Sciatic nerve (tissue), 2 donors: ENCODE measurements around the gene ARMC9. TPM values are rescaled to one million over a fixed set of nuclear protein-coding genes. Genes with fewer than 3 reads are reported as not detected.
A peak's percentile ranks its signal among the peaks of the same experiment; 100 is the strongest.

Experiments used
- ATAC-seq: fragments of 200-7000 bp; cut with Tn5 transposase; one replicate; pipeline ENCODE4 v1.9.1; 2020; ENCODE audit warnings: mild to moderate bottlenecking, moderate library complexity
- DNase-seq: peaks from one replicate; pipeline ENCODE4 v3.0.0-alpha.2; 2020; ENCODE audit warnings: low spot score
- intact Hi-C: fragments of 100-400 bp; cut with DNase I; formaldehyde crosslinking; loops from one replicate; pipeline ENCODE4 v1.14.2; 2022
- total RNA-seq: library from RNA; stranded (reverse); fragmentation: NEBNext Ultra II Directional; extraction: Animal tissue kit (Norgen Biotek cat#: 25700); gene quantifications from one replicate; pipeline ENCODE4 v1.2.1, GENCODE V29; 2021
- donor health status: DM: no; HTN: no; CAD: no.
- donor health status: DM: no; HTN: no; CAD: no.

Gene ARMC9
- total RNA-seq, 1 donor from 2014 or later = 15.4 TPM

DNA sequence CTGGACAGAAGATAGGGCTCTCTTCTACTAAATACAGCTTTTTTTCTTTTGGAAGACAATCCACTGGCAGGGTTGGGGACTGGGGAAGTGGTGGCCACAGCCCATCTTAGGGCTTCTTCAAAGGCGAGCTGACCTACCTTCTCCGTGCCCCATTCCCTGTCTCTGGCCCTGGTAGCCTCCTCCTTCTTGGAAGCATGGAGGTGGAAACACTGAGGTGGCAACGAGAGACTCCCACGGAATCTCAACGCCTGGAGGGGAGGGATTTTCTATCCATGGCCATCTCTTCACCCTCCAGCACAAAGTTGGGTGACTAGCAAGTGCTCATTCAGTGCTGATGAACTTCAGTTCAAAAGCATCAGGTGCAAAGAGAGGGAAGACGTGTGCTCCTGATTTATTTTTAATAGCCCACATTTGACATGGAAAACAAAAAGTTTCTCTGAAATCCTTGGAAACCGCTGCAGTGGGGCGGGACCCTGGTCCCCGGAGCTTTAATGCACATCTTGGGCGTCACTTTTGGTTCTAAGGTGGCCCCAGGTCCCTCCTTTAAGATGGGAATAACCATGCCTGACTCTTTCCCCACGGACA is 633 bp upstream of the ARMC9 start:
- intact Hi-C loops = no loop called here
- DNase-seq = no peak
- ATAC-seq = no peak

DNA sequence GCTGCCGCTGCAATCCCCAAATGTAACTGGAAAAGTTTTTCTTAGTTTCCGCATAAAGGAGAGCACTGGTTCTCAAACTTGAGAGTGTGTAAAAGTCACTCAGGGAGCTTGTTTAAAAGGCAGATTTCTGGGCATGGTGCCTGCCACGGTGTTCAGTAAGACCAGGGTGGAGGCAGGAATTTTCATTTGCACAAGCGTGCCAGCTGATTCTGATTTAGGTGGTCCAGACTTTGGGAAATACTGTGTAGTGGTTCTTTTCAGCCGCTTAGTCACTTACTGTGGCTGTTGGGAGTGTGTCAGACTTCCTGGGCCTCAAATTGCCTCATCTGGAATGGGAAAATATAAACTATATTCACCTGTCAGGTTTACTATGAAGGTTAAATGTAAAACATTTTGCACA is 788 bp downstream of the ARMC9 start:
- intact Hi-C loops = no loop called here
- DNase-seq = no peak
- no peak for ATAC-seq

DNA sequence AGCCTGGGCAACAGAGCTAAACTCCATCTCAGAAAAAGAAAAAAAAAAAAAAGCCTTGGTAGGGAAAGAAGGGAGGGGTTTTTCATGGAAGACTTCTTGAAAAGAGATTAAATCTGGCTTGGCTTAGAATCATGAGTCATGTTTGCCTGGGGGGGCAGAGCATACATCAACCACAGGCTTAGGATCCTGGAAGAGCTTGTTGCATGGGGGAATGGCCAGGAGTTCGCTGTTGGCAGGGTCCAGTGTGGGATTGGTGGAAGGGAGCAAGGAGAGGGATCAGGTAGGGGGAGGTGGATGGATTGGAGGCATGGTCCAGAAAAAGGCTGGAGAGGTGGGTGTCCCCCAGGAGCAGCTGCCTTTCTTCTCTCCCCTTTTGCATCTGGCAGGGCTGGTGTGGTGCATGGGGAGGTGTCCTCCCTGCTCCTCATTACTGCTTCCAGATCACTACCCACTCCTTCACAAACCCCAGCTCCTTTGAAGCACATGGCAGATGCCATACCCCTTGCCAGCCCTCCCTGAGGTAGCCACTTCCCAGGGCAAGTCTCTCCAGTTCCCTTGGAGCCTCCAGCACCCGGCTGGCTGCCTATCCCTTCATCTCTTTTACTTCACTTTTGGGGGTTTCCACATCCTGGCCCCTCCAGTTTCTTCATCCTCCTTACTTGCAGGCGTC is 2.5 kb downstream of the ARMC9 start:
- intact Hi-C loops = no loop called here
- DNase-seq (no peak), ATAC-seq (no peak)

DNA sequence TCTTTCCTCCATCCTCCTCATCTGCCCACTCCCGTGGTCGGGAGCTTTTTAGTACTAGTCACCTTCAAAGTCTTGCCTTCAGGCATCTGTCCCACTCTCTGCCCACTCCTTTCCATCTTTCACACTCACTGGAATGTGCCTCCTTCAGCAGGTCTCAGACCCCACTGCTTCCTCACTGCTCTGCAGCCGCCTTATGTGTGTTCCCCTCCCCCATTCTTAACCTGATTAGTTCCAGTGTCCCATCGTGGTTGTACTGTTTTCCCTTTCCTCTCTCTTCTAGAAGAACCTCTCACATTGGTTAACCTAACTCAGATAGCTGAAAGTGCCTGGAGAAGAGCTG is 3.0 kb downstream of the ARMC9 start:
- ATAC-seq = no peak
- intact Hi-C loops = no loop called here
- no peak for DNase-seq

DNA sequence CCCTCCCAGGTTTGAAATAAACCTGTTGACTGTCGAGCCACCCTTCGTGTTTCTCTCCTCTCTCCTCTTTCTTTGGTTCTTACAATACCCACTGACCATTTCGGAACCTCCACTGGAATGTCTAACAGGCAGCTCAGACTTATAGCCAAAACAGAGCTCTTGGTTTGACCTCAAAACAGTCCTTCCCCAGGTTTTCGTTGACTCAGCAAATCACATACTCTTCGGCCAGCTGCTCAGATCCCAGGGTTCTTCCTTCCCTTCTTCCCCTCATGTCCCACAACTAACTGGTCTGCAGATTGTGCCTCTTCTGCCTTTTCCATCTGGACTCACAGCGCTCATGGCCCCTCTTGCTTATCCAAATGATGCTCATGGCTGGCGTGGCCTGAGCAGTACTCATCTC is 4.7 kb downstream of the ARMC9 start:
- intact Hi-C loops = no loop called here
- DNase-seq (no peak), ATAC-seq (no peak)

DNA sequence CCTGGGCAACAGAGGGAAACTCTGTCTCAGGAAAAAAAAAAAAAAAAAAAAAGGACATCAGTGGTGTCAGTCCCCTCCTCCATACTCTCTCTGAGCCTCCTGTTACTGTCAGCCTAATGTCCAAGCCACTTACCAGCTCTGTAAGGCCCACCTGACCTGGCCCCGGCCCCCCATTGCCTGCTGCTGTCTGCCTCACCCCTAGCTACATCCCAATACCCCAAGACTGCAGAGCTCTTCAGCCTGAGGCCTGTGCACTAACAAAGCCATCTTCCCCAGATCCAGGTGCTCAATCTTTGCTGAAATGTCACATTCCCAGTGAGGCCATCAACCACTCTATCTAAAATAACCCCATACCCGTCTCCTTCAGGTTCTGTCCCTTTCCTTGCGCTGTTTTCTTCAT is 5.7 kb downstream of the ARMC9 start:
- ATAC-seq (no peak), DNase-seq (no peak)

DNA sequence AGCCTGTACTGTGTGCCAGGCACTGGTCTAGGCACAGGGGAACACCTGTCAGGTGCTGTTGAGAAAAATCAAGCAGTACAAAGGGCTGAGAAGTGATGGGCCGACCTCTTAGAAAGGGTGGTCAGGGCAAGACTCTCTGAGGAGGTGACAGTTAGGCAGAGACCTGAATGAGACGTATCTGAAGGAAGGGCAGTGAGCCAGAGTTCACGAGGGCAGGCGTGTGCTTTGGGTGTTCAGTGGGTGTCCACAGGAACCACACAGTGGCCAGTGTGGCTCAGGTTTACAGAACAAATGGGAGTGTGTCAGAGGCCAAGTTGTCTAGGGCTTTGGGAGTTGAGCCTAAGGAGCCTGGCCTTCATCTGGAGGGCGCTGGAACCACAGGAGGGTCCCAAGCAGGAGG is 6.2 kb downstream of the ARMC9 start:
- ATAC-seq = no peak
- DNase-seq = no peak
- intact Hi-C loops = no loop called here

More for the DNA sequence above, 5.7 kb downstream of the ARMC9 start:
- intact Hi-C loops = no loop called here

DNA sequence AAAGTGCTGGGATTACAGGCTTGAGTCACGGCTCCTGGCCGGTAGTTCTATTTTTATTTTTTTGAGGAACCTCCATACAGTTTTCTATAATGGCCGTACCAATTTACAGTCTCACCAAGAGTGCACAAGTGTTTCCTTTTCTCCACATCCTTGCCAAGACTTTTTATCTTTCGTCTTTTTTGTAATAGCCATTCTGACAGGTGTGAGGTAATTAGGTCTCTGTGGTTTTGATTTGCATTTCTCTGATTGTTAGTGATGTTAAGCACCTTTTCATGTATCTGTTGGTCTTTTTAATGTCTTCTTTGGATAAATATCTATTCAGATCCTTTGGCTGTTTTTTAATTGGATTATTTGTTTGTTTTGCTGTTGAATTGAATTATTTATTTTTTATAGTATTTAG is 9.3 kb downstream of the ARMC9 start:
- ATAC-seq (no peak), DNase-seq (no peak)
- intact Hi-C loops = no loop called here

DNA sequence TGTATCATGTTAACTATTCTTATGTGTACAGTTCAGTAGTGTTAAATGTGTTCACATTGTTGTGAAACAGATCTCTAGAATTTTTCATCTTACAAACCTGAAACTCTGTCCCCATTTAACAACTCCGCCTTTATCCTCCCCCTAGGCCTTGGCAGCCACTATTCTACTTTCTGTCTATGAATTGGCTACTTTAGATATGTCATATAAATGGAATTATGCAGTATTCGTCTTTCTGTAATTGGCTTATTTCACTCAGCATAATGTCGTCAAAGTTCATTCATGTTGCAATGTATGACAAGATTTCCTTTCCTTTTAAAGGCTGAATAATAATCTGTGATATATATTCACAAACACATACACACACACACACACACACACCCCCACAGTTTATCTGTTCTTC is 12.4 kb downstream of the ARMC9 start:
- intact Hi-C loops = no loop called here
- no peak for DNase-seq
- no peak for ATAC-seq

DNA sequence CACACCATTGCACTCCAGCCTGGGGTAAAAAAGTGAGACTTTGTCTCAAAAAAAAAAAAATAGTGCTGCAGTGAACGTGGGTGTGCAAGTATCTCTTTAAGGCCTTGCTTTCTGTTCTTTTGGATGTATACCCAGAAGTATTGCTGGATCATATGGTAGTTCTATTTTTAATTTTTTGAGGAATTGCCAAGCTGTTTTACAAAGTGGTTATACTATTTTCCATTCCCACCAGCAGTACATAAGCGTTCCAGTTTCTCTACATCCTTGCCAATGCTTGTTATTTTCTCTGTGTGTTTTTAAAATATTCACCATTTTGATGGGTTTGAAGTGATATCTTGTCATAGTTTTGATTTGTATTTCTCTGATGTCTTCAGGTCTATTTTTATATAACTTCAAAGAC is 13.1 kb downstream of the ARMC9 start:
- intact Hi-C loops = no loop called here
- ATAC-seq (no peak), DNase-seq (no peak)

DNA sequence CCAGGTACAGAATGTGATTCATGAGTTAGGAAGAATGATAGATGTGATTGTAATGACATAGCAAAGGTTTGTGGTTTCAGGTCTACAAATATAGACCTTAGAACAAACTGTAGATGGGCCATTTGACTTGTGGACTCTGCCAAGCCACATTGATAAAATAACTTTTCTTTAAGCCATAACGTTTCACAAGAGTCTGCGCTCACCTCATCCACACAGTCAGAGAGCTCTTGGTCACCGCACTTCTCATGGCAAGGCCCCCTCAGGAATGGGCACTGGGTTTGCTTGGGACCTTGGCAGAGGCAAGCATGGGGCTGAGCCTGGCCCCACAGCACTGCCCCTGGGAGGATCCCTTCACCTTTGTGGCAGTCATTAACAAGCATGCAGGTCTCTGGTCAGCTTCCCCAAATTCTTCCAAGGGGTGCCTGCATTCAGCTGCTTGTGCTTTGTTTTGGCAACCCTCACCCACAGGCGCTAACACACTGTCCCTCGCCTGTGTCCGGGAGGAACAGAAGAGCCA is 14.0 kb downstream of the ARMC9 start:
- ATAC-seq (no peak), DNase-seq (no peak)
- intact Hi-C loops = no loop called here

DNA sequence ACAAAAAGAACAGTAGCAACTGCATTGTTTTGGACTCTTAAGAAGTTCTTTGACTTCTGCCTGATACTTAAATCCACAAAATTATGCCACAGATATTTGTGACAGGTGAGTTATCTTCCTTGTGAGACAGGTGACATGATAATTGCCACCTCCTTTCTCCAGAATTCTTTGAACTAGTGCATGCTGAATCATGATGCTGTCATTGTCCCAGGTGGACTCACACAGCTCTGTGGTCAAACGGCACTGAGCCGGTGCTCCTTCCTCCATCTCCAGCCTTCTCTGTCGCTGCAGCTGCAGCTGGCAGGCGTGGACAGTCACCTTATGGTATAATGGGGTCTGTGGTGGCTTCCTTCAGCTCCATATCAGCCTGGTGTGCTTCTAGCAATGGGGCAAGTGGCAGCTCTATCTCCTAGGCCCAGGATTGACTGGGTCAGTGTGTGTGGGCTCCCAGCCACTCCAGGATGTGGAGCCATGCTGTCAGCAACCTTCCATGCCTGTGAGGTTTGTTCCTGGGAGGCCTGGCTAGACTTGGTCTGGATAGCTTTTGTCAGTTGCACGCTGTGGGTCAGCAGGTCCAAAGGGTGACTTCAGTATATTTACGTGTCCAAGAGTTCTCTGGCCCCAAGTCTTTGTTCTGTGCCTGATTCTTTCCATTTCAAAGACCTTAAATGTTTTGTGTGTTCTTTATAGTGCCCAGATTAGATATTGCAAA is 15.7 kb downstream of the ARMC9 start:
- intact Hi-C loops = no loop called here
- ATAC-seq (no peak), DNase-seq (no peak)

DNA sequence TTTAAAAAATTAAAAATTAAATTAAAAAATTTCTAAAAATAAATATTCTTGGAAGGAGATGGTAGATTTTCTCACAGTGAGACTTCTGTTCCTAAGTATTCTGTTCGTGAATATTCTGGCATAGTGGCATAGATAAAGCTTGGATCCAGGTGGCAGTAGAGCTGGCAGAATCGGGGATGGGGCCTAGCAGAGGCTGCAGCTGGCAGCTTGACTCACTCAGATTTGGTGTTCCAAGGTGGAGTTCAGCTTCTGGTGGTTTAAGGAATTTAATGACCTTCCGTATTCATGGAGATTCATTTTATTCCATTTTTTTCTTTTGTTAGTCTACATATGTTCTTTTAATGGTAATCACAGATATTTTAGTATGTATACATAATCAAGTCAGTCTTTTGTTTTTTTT is 19.9 kb downstream of the ARMC9 start:
- intact Hi-C loops = no loop called here
- DNase-seq = no peak
- no peak for ATAC-seq

DNA sequence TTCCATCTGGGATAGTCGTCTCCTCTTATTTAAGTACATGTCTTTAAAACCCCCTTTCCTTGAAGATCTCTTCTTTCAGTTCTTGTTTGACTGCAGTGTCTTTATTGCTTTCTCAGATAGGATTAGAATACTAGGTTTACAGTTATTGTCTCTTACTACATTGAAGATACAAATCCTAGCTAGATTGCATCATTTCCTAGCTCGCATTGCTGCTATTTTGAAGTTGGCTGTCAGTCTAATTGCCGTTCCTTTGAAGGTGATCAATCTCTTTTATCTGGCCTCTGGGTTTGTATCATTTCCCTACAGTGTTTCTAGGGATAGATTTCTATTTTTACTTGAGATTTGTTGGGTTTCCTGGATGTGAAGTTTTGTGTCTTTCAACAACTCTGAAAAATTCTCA is 20.9 kb downstream of the ARMC9 start:
- intact Hi-C loops = no loop called here
- ATAC-seq (no peak), DNase-seq (no peak)

DNA sequence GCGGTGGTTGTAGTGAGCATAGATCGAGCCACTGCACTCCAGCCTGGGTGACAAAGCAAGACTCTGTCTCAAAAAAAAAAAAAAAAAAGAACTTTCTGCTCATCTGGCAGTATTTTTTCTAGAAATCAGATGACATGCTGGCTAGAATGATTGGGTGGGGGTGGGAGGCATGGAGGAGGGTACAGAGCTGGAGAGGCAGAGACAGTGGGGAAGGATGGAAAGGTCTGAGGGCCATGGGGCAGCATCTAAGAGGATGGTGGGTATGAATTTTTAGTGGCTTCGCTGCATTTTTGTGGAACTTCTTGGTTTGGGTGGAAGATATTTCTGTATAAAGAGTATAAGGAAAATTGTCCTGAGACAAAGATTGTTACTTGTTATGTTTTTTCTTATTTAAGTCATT is 23.3 kb downstream of the ARMC9 start:
- ATAC-seq (no peak), DNase-seq (no peak)
- intact Hi-C loops = no loop called here

DNA sequence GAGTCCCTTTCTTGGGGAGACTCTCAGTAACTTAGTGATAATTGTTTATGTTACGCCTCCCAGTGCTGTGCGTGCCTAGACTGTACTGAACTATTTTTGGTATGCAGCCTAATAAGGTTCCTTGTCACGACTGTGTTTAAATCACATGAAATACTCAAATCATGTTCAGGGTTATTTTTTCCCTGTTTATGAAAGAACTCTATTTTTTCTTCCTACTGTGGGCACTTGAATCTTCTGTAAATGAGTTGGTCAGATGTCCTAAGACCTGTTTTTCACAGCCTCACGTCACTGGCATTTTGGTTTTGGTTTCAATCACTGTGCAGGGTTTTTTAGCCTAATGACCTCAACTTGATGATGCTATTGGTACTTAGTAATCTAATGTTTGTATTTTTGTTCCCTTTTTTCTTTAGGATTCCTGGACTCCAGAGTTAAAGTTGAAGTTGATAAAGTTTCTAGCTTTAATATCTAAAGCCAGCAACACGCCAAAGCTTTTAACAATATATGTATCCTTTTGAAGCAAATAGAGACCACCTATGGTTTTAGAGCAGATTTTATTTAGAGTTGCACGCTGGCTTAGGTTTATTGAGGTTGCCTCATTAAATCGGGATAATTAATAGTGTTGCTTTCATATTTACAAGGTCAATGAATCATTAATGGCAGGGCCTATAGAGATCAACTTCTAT is 24.0 kb downstream of the ARMC9 start:
- intact Hi-C loops = no loop called here
- DNase-seq = no peak
- peak; percentile 45 for ATAC-seq

DNA sequence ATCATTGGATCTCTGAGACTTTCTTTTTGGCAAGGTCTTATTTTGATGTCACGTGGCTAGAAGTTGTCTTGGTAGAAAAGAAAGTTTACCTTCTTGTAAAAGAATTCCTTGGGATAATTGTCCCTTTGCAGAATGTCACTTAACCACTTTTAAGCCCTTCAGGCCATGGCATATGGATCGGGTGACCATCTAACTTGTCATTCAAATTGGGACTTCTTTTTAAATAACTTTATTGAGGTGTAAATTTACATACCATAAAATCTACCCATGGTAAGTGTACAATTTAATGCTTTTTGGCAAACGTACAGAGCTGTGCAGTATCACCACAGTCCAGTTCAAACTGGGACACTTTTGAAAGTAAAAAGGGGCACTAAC is 24.6 kb downstream of the ARMC9 start:
- ATAC-seq = no peak
- intact Hi-C loops = no loop called here
- no peak for DNase-seq

DNA sequence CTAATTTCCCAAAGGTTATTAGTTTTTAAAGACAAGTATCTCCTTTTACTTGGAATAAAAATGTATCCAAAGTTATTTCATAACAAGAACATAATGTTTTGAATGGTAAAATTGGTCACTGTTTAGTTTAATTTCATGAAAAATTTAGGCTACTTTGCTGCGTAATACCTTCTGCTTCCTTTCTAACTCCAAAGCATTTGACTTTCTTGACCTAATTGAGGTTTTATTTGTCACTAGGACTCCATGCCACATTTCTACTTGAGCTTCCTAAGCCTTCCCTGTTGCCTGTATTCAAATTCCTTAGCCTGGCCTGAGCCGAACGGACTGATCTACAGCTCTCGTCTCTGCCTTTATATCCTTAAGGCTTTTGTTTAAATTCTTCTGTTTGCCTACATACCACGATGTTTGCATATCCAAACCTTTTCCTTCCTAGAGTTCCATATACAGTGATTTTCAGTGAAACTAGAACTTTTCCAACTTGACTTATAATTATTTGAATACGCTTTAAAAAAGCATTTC is 25.1 kb downstream of the ARMC9 start:
- ATAC-seq = no peak
- DNase-seq = no peak
- intact Hi-C loops = no loop called here

DNA sequence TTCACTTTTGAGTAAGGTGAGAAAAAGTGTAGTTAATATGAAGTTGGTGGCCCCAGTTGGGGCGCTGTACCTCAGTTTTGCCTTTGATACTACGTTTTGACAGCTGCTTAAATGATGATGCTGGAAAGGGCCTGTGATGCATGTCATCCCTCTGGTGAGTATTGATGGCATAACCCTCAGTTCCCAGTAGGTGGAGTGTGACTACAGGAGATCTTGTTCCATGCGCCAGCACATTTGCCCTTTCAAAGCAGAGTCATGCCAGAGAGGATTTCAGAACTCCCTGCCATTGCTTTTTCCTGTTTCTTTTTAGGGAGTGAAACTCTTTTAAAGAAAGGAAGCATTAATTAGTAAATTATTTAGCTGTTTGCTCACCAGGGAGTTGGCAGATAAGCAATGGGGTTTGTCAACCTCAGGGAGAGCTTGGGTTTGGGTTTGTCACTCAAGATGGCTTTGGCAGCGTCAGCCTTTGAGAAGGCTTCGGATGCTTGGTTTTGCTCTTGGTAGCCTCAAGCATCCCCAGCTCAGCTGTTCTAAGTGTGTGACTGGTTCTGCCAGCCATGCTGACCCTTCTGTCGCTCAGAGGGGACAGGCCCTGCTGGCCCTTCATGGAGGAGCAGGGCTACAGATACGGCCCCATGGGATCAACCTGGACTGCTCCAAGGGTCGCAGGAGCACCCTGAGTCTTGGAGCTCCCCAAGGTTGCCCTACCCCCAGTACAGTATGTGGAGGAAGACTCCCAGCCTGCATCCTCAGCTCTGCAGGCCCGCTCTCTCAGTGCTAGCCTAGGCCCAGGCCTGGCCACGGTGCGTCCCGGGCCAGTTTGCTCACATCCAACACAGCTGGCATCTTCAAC is 29.1 kb downstream of the ARMC9 start:
- intact Hi-C loops = no loop called here
- no peak for DNase-seq
- peak; percentile 95 for ATAC-seq
